Type B pancreatic cell (in vitro differentiated cells): ENCODE results near the gene MPP3. TPM values are rescaled to one million over a fixed set of nuclear protein-coding genes. Genes with fewer than 3 reads are reported as not detected.

ENCODE experiments used
- DNase-seq: peaks from one replicate; pipeline ENCODE4 v3.0.0; 2021; ENCODE audit warnings: mixed read lengths; ENCODE audit not compliant: unreplicated experiment; ENCODE audit errors: extremely low spot score
- H3K27ac Mint-ChIP-seq: 2 replicates; pipeline ENCODE4 v1.8.0; 2021; ENCODE audit warnings: mild to moderate bottlenecking, mixed read lengths
- H3K27me3 Mint-ChIP-seq: 2 replicates; pipeline ENCODE4 v1.8.0; 2021; ENCODE audit warnings: mixed read lengths
- H3K36me3 Mint-ChIP-seq: 2 replicates; pipeline ENCODE4 v1.8.0; 2021; ENCODE audit warnings: mixed read lengths
- H3K4me1 Mint-ChIP-seq: one replicate; pipeline ENCODE4 v1.8.0; 2021; ENCODE audit warnings: mixed read lengths; ENCODE audit not compliant: unreplicated experiment
- H3K4me3 Mint-ChIP-seq: 2 replicates; pipeline ENCODE4 v1.8.0; 2021; ENCODE audit warnings: mild to moderate bottlenecking, mixed read lengths
- H3K9me3 Mint-ChIP-seq: 2 replicates; pipeline ENCODE4 v1.8.0; 2021; ENCODE audit warnings: mixed read lengths
- total RNA-seq: library from RNA; stranded (reverse); gene quantifications from 2 replicates; pipeline ENCODE4 v1.2.1, GENCODE V29; 2021; ENCODE audit warnings: low replicate concordance
- TF ChIP-seq, protein P1 (sequence below): fragments of 200-600 bp; sonication (generic); conservative IDR thresholded peaks from 2 replicates; pipeline ENCODE4 v1.5.0; 2021; ENCODE audit warnings: antibody characterized with exemption, mild to moderate bottlenecking

The MPP3 gene
- total RNA-seq, 1 donor from 2014 or later = 7.8 TPM

DNA sequence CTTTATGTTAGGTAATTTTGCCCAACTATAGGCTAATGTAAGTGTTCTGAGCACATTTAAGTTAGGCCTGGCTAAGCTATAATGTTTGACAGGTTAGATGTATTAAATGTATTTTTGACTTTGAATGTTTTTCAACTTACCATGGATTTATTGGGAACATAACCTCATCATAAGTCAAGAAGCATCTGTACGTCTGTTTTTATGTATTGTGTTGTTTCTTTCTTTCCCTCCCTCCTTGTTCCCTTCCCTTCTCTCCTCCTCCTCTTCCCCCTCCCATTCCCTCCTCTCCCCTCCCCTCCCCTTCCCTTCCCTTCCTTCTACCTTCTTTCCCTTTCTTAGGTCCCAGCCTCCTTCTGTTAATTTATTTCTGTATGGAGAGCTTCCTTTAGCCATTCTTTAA lies 43.5 kb downstream of the MPP3 start:
- no peak overlapping the region for H3K4me3 Mint-ChIP-seq
- H3K36me3 Mint-ChIP-seq = no peaks in the 10 kb centered on the region
- DNase-seq = no peak
- TF ChIP-seq, protein P1, sequence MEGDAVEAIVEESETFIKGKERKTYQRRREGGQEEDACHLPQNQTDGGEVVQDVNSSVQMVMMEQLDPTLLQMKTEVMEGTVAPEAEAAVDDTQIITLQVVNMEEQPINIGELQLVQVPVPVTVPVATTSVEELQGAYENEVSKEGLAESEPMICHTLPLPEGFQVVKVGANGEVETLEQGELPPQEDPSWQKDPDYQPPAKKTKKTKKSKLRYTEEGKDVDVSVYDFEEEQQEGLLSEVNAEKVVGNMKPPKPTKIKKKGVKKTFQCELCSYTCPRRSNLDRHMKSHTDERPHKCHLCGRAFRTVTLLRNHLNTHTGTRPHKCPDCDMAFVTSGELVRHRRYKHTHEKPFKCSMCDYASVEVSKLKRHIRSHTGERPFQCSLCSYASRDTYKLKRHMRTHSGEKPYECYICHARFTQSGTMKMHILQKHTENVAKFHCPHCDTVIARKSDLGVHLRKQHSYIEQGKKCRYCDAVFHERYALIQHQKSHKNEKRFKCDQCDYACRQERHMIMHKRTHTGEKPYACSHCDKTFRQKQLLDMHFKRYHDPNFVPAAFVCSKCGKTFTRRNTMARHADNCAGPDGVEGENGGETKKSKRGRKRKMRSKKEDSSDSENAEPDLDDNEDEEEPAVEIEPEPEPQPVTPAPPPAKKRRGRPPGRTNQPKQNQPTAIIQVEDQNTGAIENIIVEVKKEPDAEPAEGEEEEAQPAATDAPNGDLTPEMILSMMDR = no peak
- H3K9me3 Mint-ChIP-seq = no peaks in the 10 kb centered on the region
- H3K27me3 Mint-ChIP-seq = peaks cover 12% of the 10 kb centered on the region
- no peaks in the 10 kb centered on the region for H3K4me1 Mint-ChIP-seq
- H3K27ac Mint-ChIP-seq = no peak overlapping the region

GRCh38 chr17:43788540-43788939 lies 44.4 kb downstream of the MPP3 start:
- no peaks in the 10 kb centered on the region for H3K4me1 Mint-ChIP-seq
- TF ChIP-seq, protein P1 = no peak
- H3K27me3 Mint-ChIP-seq = peaks cover 10% of the 10 kb centered on the region
- DNase-seq = no peak
- no peak overlapping the region for H3K4me3 Mint-ChIP-seq
- no peak overlapping the region for H3K27ac Mint-ChIP-seq
- H3K9me3 Mint-ChIP-seq = no peaks in the 10 kb centered on the region
- no peaks in the 10 kb centered on the region for H3K36me3 Mint-ChIP-seq

GRCh38 chr17:43787728-43788127 lies 45.2 kb downstream of the MPP3 start:
- no peak for DNase-seq
- Mint-ChIP-seq H3K27ac (no peak overlapping the region), H3K4me3 (no peak overlapping the region), H3K9me3 (no peaks in the 10 kb centered on the region), H3K36me3 (no peaks in the 10 kb centered on the region), H3K27me3 (peaks cover 14% of the 10 kb centered on the region), H3K4me1 (no peaks in the 10 kb centered on the region)
- TF ChIP-seq, protein P1 = no peak

DNA sequence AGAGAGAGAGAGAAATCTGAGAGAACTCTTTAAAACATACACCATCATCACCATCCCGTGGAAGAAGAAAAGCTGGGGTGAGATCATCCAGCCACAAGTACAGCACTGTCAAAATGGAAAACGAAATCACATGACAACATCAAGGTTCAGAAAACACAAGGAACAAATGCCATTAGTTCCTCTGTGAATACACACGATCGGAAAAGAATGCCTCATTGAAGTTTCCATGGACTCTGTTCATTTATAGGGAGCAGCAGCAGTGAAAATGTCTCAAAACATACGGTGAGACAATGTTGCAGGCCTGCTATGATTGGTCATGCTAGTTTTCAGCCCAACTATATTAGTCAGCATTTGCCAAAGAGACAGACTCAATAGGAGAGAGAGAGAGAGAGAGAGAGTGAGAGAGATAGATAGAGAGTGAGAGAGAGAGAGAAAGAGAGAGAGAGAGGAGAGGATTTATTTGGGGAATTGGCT lies 48.3 kb downstream of the MPP3 start:
- H3K27me3 Mint-ChIP-seq = peaks cover 44% of the 10 kb centered on the region
- no peaks in the 10 kb centered on the region for H3K36me3 Mint-ChIP-seq
- H3K9me3 Mint-ChIP-seq = no peaks in the 10 kb centered on the region
- H3K4me1 Mint-ChIP-seq = no peaks in the 10 kb centered on the region
- H3K4me3 Mint-ChIP-seq = no peak overlapping the region
- DNase-seq = no peak
- TF ChIP-seq, protein P1 = no peak
- no peak overlapping the region for H3K27ac Mint-ChIP-seq

GRCh38 chr17:43784068-43784467 lies 48.9 kb downstream of the MPP3 start:
- Mint-ChIP-seq H3K36me3 (no peaks in the 10 kb centered on the region), H3K27ac (no peak overlapping the region), H3K4me3 (no peak overlapping the region), H3K27me3 (peaks cover 47% of the 10 kb centered on the region), H3K4me1 (no peaks in the 10 kb centered on the region), H3K9me3 (no peaks in the 10 kb centered on the region)
- no peak for DNase-seq
- TF ChIP-seq, protein P1 = no peak
